Adrenal gland (tissue), 5 donors: ENCODE data around the gene PSME1.

ENCODE experiments used
- CTCF ChIP-seq, 6 experiments: fragments of 450-650 bp in 4 of 6; fragments of 200-600 bp in 2 of 6; sonication (generic) in 1 of 6; IDR thresholded peaks; 1 replicate in 5 of 6; 2 replicates in 1 of 6; pipeline versions ENCODE4 v1.5.1 to v1.8.0; 2016 to 2021; ENCODE audit warnings: antibody characterized with exemption in 6 of 6, mild to moderate bottlenecking in 2 of 6, moderate library complexity in 1 of 6
- POLR2A ChIP-seq, 2 donors: fragments of 450-650 bp; IDR thresholded peaks; one replicate each; pipeline ENCODE4 v1.6.1; 2017; ENCODE audit warnings: antibody characterized with exemption in 2 of 2, mild to moderate bottlenecking in 2 of 2, moderate library complexity in 1 of 2
- donor health status: DM: no; HTN: no; CAD: no.

DNA sequence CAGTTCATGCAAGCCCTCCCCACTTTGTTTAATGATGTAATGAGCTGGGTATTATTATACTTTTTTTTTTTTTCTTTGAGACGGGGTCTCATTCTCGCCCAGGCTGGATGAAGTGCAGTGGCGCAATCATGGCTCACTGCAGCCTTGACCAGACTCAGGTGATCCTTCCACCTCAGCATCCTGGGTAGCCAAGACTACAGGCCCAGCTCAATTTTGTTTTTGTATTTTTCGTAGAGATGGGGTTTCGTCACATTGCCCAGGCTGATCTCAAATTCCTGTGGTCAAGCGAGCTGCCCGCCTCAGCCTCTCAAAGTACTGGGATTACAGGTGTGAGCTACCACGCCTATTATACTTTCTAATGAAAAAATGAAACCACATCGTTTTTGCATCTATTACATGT is 25.9 kb upstream of the PSME1 start:
- TF ChIP-seq CTCF (IDR thresholded peaks at IDR 0.05) (no peak), POLR2A (IDR thresholded peaks at IDR 0.05) (no peak)
